ENCODE measurements around the gene DHDDS.
A peak's percentile ranks its signal among the peaks of the same experiment; 100 is the strongest.

The DHDDS gene

GRCh38 chr1:26418865-26419349, 13.2 kb upstream of the DHDDS start:
- no peak for DNase-seq

- no peak for DNase-seq
Measured at GRCh38 chr1:26419494-26419893, 12.6 kb upstream of the DHDDS start.

- DNase-seq = no peak
Measured at GRCh38 chr1:26429721-26430120, 2.4 kb upstream of the DHDDS start.

GRCh38 chr1:26432793-26433192, 672 bp downstream of the DHDDS start:
- no peak for DNase-seq

GRCh38 chr1:26434161-26434752, 2.1 kb downstream of the DHDDS start:
- no peak for DNase-seq

- DNase-seq = no peak
Measured at GRCh38 chr1:26438041-26438440, 5.9 kb downstream of the DHDDS start.

GRCh38 chr1:26440259-26440658, 8.1 kb downstream of the DHDDS start:
- DNase-seq = no peak

GRCh38 chr1:26449868-26450267, 17.7 kb downstream of the DHDDS start:
- no peak for DNase-seq

- DNase-seq = no peak
Measured at GRCh38 chr1:26450908-26451307, 18.8 kb downstream of the DHDDS start.

GRCh38 chr1:26452459-26453183, 20.5 kb downstream of the DHDDS start:
- no peak for DNase-seq

GRCh38 chr1:26459148-26459547, 27.0 kb downstream of the DHDDS start:
- DNase-seq = no peak

GRCh38 chr1:26459573-26460031, 27.5 kb downstream of the DHDDS start:
- DNase-seq = no peak

GRCh38 chr1:26468911-26469310, 36.8 kb downstream of the DHDDS start:
- DNase-seq = no peak

- no peak for DNase-seq
Measured at GRCh38 chr1:26469558-26469957, 37.4 kb downstream of the DHDDS start.

GRCh38 chr1:26470878-26471497, 38.9 kb downstream of the DHDDS start:
- DNase-seq = no peak

- DNase-seq = peak in 1 of 2 donors; percentile 78
Measured at GRCh38 chr1:26471498-26472319, 39.6 kb downstream of the DHDDS start.

- peak; percentile 85 to 91 for DNase-seq
Measured at GRCh38 chr1:26472320-26472900, 40.3 kb downstream of the DHDDS start, which contains the start of gene HMGN2. HMGN2 (plus strand) TSS chr1:26472440; CDS start chr1:26472613, 173 bp downstream.

GRCh38 chr1:26472901-26473845, 41.1 kb downstream of the DHDDS start:
- peak; percentile 94 to 96 for DNase-seq

GRCh38 chr1:26474818-26475217, 42.7 kb downstream of the DHDDS start:
- DNase-seq = no peak

- no peak for DNase-seq
Measured at GRCh38 chr1:26475989-26476388, 43.9 kb downstream of the DHDDS start.

- DNase-seq = no peak
Measured at GRCh38 chr1:26476958-26477357, 44.8 kb downstream of the DHDDS start.

All from hippocampal formation (tissue), 2 donors.